ENCODE measurements around the gene MEI4.
"Not testable (repeated sequence)": the region's sequence is repeated elsewhere in the genome, so short reads cannot be mapped to it uniquely, and the experiment has no call there.

The MEI4 gene

GRCh38 chr6:77816766-77817270 lies 164.0 kb downstream of the MEI4 start:
- no peak for DNase-seq (ENCODE audit: low spot score)

GRCh38 chr6:77822265-77822664 lies 169.4 kb downstream of the MEI4 start:
- DNase-seq (ENCODE audit: low spot score): no peak

GRCh38 chr6:77825204-77825603 lies 172.4 kb downstream of the MEI4 start:
- no peak for DNase-seq (ENCODE audit: low spot score)

GRCh38 chr6:77829736-77830135 lies 176.9 kb downstream of the MEI4 start:
- DNase-seq (ENCODE audit: low spot score): no peak

- not testable (repeated sequence) for DNase-seq (ENCODE audit: low spot score)
Measured at GRCh38 chr6:77833749-77834148, 180.9 kb downstream of the MEI4 start.

GRCh38 chr6:77834591-77834996 lies 181.8 kb downstream of the MEI4 start:
- no peak for DNase-seq (ENCODE audit: low spot score)

- no peak for DNase-seq (ENCODE audit: low spot score)
Measured at GRCh38 chr6:77837034-77837784, 184.4 kb downstream of the MEI4 start.

- DNase-seq (ENCODE audit: low spot score): no peak
Measured at GRCh38 chr6:77839292-77839691, 186.5 kb downstream of the MEI4 start.

GRCh38 chr6:77844822-77845221 lies 192.0 kb downstream of the MEI4 start:
- no peak for DNase-seq (ENCODE audit: low spot score)

- DNase-seq (ENCODE audit: low spot score): no peak
Measured at GRCh38 chr6:77853401-77853800, 200.6 kb downstream of the MEI4 start.

- no peak for DNase-seq (ENCODE audit: low spot score)
Measured at GRCh38 chr6:77856391-77856790, 203.6 kb downstream of the MEI4 start.

- no peak for DNase-seq (ENCODE audit: low spot score)
Measured at GRCh38 chr6:77857421-77857820, 204.6 kb downstream of the MEI4 start.

- no peak for DNase-seq (ENCODE audit: low spot score)
Measured at GRCh38 chr6:77876300-77876699, 223.5 kb downstream of the MEI4 start.

- DNase-seq (ENCODE audit: low spot score): no peak
Measured at GRCh38 chr6:77879527-77879926, 226.7 kb downstream of the MEI4 start.

- no peak for DNase-seq (ENCODE audit: low spot score)
Measured at GRCh38 chr6:77880501-77880900, 227.7 kb downstream of the MEI4 start.

- DNase-seq (ENCODE audit: low spot score): no peak
Measured at GRCh38 chr6:77883851-77884250, 231.0 kb downstream of the MEI4 start.

- DNase-seq (ENCODE audit: low spot score): no peak
Measured at GRCh38 chr6:77893391-77893790, 240.6 kb downstream of the MEI4 start.

GRCh38 chr6:77906070-77906469 lies 253.2 kb downstream of the MEI4 start:
- no peak for DNase-seq (ENCODE audit: low spot score)

- no peak for DNase-seq (ENCODE audit: low spot score)
Measured at GRCh38 chr6:77910826-77911225, 258.0 kb downstream of the MEI4 start.

GRCh38 chr6:77926198-77926751 lies 273.4 kb downstream of the MEI4 start:
- DNase-seq (ENCODE audit: low spot score): no peak

GRCh38 chr6:77930382-77930781 lies 277.5 kb downstream of the MEI4 start:
- DNase-seq (ENCODE audit: low spot score): no peak

- DNase-seq (ENCODE audit: low spot score): no peak
Measured at GRCh38 chr6:77930952-77931351, 278.1 kb downstream of the MEI4 start.

- no peak for DNase-seq (ENCODE audit: low spot score)
Measured at GRCh38 chr6:77962070-77962469, 309.2 kb downstream of the MEI4 start.

GRCh38 chr6:77965449-77965848 lies 312.6 kb downstream of the MEI4 start:
- DNase-seq (ENCODE audit: low spot score): no peak
